ENCODE results near the gene BFSP1.

Gene BFSP1

DNA sequence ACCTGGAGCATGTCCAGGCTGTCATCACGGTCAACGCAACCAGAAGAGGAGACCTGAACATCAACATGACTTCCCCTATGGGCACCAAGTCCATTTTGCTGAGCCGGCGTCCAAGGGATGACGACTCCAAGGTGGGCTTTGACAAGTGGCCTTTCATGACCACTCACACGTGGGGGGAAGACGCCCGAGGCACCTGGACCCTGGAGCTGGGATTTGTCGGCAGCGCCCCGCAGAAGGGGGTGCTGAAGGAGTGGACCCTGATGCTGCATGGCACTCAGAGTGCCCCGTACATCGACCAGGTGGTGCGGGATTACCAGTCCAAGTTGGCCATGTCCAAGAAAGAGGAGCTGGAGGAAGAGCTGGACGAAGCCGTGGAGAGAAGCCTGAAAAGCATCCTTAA is 49.5 kb downstream of the BFSP1 start:
- DNase-seq (ENCODE audit: low spot score), result no peak
- TF ChIP-seq, protein P1, sequence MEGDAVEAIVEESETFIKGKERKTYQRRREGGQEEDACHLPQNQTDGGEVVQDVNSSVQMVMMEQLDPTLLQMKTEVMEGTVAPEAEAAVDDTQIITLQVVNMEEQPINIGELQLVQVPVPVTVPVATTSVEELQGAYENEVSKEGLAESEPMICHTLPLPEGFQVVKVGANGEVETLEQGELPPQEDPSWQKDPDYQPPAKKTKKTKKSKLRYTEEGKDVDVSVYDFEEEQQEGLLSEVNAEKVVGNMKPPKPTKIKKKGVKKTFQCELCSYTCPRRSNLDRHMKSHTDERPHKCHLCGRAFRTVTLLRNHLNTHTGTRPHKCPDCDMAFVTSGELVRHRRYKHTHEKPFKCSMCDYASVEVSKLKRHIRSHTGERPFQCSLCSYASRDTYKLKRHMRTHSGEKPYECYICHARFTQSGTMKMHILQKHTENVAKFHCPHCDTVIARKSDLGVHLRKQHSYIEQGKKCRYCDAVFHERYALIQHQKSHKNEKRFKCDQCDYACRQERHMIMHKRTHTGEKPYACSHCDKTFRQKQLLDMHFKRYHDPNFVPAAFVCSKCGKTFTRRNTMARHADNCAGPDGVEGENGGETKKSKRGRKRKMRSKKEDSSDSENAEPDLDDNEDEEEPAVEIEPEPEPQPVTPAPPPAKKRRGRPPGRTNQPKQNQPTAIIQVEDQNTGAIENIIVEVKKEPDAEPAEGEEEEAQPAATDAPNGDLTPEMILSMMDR (IDR thresholded peaks at IDR 0.05; ENCODE audit: extremely low read depth, insufficient read depth, missing control alignments), result no peak
- in situ Hi-C loops (cut with MboI; ENCODE audit: low pct_unique_long_range_greater_than_20kb, low sequenced_read_pairs, unreplicated experiment), result no loop called here

DNA sequence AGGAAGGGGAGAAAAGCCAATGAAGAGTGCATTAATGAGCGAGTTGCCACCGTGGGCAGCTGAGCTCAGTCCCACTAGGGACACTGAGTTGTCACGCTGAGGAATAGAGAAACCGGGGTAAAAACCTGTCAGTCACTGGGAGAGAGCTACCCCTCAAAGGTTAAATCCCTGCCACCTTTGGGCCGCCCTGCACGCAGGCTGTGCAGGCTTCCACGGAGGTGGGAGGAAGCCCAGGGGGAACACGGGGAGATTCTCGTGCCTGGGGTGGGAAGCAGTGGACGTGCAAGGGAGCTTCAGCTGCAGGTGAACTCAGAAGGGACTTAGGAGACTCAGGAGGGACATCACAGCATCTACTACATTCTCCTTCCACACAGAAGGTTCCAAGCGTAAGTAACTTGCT is 50.5 kb downstream of the BFSP1 start:
- TF ChIP-seq, protein P1 (IDR thresholded peaks at IDR 0.05; ENCODE audit: extremely low read depth, insufficient read depth, missing control alignments), result no peak
- in situ Hi-C loops (cut with MboI; ENCODE audit: low pct_unique_long_range_greater_than_20kb, low sequenced_read_pairs, unreplicated experiment), result no loop called here
- DNase-seq (ENCODE audit: low spot score), result no peak

DNA sequence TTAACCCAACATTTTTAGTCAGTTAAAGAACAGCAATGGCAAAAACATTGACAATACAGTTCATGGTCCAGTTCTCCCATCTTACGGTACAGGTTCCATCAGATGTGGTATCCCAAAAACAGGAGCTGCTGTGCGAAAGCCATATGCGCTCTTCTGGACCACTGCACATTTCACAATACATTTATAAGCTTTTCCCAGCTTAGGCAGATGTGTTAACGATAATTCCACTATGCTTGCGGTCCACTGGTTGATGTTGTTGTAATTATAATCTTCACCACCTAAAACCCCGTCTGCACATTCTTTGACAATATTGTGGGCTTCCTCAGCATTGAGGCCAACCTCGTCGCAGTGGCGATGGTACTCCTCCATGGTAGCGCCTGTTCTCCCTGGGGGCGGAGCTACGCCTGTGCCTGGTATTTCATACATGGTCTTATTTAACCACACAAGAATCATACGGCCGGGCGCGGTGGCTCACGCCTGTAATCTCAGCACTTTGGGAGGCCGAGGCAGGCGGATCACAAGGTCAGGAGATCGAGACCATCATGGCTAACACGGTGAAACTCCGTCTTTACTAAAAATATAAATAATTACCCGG is 52.0 kb downstream of the BFSP1 start:
- in situ Hi-C loops (cut with MboI; ENCODE audit: low pct_unique_long_range_greater_than_20kb, low sequenced_read_pairs, unreplicated experiment), result no loop called here
- DNase-seq (ENCODE audit: low spot score), result no peak
- TF ChIP-seq, protein P1 (IDR thresholded peaks at IDR 0.05; ENCODE audit: extremely low read depth, insufficient read depth, missing control alignments), result no peak

DNA sequence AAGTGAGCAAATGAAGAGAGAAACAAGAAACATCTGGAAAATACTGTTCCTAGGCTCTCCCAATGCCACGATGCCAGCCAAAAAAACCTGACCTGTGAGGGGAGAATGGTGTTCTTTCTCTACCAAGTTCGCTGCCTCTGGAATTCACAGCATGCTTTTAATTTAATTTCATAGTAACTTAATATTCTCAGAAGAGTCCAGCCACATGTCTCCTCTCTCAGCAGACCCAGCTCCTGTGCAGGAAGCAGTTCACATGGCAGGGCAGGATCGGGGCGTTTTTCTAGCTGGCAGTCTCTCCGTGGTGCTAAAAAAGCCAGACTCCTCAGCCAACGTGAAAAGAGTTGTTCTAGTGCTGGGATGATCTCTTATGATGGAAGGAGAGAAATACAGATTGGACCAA is 57.5 kb downstream of the BFSP1 start:
- TF ChIP-seq, protein P1 (IDR thresholded peaks at IDR 0.05; ENCODE audit: extremely low read depth, insufficient read depth, missing control alignments), result no peak
- no peak for DNase-seq (ENCODE audit: low spot score)
- in situ Hi-C loops (cut with MboI; ENCODE audit: low pct_unique_long_range_greater_than_20kb, low sequenced_read_pairs, unreplicated experiment), result no loop called here

DNA sequence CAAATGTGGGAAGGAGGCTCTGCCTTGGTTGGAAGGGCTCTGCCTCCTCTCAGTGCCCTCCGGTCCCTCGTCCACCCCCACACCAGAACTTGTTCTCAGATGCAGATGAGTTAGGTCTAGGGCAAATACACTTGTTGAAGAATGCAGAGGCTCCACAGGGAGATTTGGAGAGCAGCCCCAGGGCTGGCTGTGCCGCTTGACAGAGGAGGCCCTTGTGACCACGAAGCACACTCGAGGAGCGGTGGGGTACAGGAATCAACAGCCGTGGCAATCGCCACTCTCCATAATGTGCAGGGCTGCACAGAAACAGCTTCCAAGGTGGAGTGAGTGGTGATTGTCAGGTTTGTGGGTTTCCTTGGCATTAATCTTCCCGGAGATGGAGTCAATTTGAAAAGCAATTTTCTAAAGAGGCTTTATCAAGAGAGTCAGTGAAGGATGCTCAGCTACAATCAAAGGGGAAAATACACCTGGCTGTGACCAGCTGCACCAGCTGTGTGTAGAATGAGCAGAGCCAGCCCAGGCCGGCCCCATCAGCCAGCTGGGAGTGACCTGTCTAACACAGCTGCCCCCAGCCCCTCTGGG is 59.5 kb downstream of the BFSP1 start:
- TF ChIP-seq, protein P1 (IDR thresholded peaks at IDR 0.05; ENCODE audit: extremely low read depth, insufficient read depth, missing control alignments), result no peak
- no peak for DNase-seq (ENCODE audit: low spot score)
- in situ Hi-C loops (cut with MboI; ENCODE audit: low pct_unique_long_range_greater_than_20kb, low sequenced_read_pairs, unreplicated experiment), result no loop called here

DNA sequence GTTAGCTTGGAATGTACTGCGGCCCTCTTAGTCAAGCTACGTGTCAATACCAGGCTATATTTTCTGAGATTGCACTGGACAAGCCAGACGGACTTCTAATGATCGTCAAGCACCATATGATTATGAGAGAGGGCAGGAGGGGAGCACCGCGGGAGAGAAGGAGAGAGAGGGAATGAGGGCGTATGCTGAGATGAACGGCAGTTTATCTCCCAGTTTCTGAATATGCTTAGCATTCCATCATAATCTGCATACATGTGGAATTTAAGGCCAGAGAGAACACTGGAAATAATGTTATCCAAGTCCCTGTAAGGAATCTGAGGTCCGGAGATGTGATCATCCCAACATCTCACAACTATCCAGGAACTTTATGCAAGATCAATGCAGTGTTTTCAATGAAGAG is 60.2 kb downstream of the BFSP1 start:
- DNase-seq (ENCODE audit: low spot score), result no peak
- TF ChIP-seq, protein P1 (IDR thresholded peaks at IDR 0.05; ENCODE audit: extremely low read depth, insufficient read depth, missing control alignments), result no peak
- in situ Hi-C loops (cut with MboI; ENCODE audit: low pct_unique_long_range_greater_than_20kb, low sequenced_read_pairs, unreplicated experiment), result no loop called here
